CD14-positive monocyte (primary cell): Measurements from ENCODE around the gene JUP. TPM values are rescaled to one million over a fixed set of nuclear protein-coding genes. Genes with fewer than 3 reads are reported as not detected.

Experiments
- DNase-seq, 3 donors: peaks; one replicate each; pipeline ENCODE4 v3.0.0-alpha.2; 2011 to 2022
- H2AFZ ChIP-seq: 2 replicates; pipeline ENCODE4 v1.6.0; 2012; ENCODE audit warnings: mild to moderate bottlenecking, low read depth, low read length, inconsistent platforms; ENCODE audit not compliant: insufficient read depth, poor library complexity, severe bottlenecking
- H3K27ac ChIP-seq, 2 donors: 1 replicate in 1 of 2; 2 replicates in 1 of 2; pipeline ENCODE4 v1.5.1; 2012 to 2013; ENCODE audit warnings: low read length in 2 of 2, control low read depth in 1 of 2, inconsistent platforms in 1 of 2, low read depth in 1 of 2, mild to moderate bottlenecking in 1 of 2
- H3K27me3 ChIP-seq, 2 donors: one replicate each; pipeline versions ENCODE4 v1.6.0 to v1.6.1; 2011 to 2013; ENCODE audit warnings: low read length in 2 of 2; ENCODE audit not compliant: control insufficient read depth in 2 of 2, insufficient read depth in 2 of 2
- H3K36me3 ChIP-seq, 2 donors: replicated peaks in 1 of 2; 1 replicate in 1 of 2; 2 replicates in 1 of 2; pipeline versions ENCODE4 v1.5.1 to v1.6.1; 2012 to 2013; ENCODE audit warnings: low read length in 2 of 2, control low read depth in 1 of 2, inconsistent platforms in 1 of 2, mild to moderate bottlenecking in 1 of 2; ENCODE audit not compliant: insufficient read depth in 2 of 2, control insufficient read depth in 1 of 2
- H3K4me1 ChIP-seq, 2 donors: 1 replicate in 1 of 2; 2 replicates in 1 of 2; pipeline versions ENCODE4 v1.5.1 to v1.6.1; 2012 to 2013; ENCODE audit warnings: low read length in 2 of 2, control low read depth in 1 of 2, inconsistent platforms in 1 of 2, mild to moderate bottlenecking in 1 of 2, moderate library complexity in 1 of 2; ENCODE audit not compliant: insufficient read depth in 2 of 2, control insufficient read depth in 1 of 2
- H3K4me2 ChIP-seq: replicated peaks from 2 replicates; pipeline ENCODE3; 2012; ENCODE audit warnings: low read length, moderate library complexity, mild to moderate bottlenecking; ENCODE audit not compliant: poor library complexity, severe bottlenecking; ENCODE audit errors: extremely low read depth
- H3K4me3 ChIP-seq, 3 experiments: fragments of 200-600 bp in 1 of 3; sonication (generic) in 1 of 3; replicated peaks in 1 of 3; 1 replicate in 2 of 3; 2 replicates in 1 of 3; pipeline ENCODE4 v1.5.1; 2011 to 2013; ENCODE audit warnings: low read length in 3 of 3, mild to moderate bottlenecking in 3 of 3, control low read depth in 2 of 3, low read depth in 2 of 3, inconsistent platforms in 1 of 3, moderate library complexity in 1 of 3
- H3K79me2 ChIP-seq: 2 replicates; pipeline ENCODE4 v1.6.0; 2012; ENCODE audit warnings: mild to moderate bottlenecking, control low read depth, inconsistent platforms, low read length, moderate library complexity; ENCODE audit not compliant: insufficient read depth
- H3K9ac ChIP-seq: 2 replicates; pipeline ENCODE4 v1.6.0; 2017; ENCODE audit warnings: low read length, mild to moderate bottlenecking; ENCODE audit not compliant: insufficient read depth, poor library complexity, severe bottlenecking
- H3K9me3 ChIP-seq, 2 donors: replicated peaks in 1 of 2; 1 replicate in 1 of 2; 2 replicates in 1 of 2; pipeline versions ENCODE4 v1.5.1 to v1.6.1; 2012 to 2013; ENCODE audit warnings: low read length in 2 of 2, control low read depth in 1 of 2; ENCODE audit not compliant: control insufficient read depth in 1 of 2, insufficient read depth in 1 of 2
- H4K20me1 ChIP-seq: 2 replicates; pipeline ENCODE4 v1.6.0; 2012; ENCODE audit warnings: mild to moderate bottlenecking, low read length, control low read depth, moderate library complexity; ENCODE audit not compliant: insufficient read depth
- H3K27ac Mint-ChIP-seq, 7 donors: one replicate each; pipeline ENCODE4 v1.8.0; 2020; ENCODE audit warnings: mild to moderate bottlenecking in 7 of 7, mixed read lengths in 7 of 7, moderate library complexity in 6 of 7, inconsistent platforms in 2 of 7
- H3K27me3 Mint-ChIP-seq, 3 donors: one replicate each; pipeline ENCODE4 v1.8.0; 2021 to 2022; ENCODE audit warnings: low read depth in 3 of 3, mild to moderate bottlenecking in 3 of 3, mixed read lengths in 3 of 3, moderate library complexity in 3 of 3, inconsistent platforms in 1 of 3
- H3K36me3 Mint-ChIP-seq, 2 donors: one replicate each; pipeline ENCODE4 v1.8.0; 2020; ENCODE audit warnings: mixed read lengths in 2 of 2, inconsistent platforms in 1 of 2, mild to moderate bottlenecking in 1 of 2
- H3K4me1 Mint-ChIP-seq: one replicate; pipeline ENCODE4 v1.8.0; 2020; ENCODE audit warnings: mild to moderate bottlenecking, mixed read lengths
- H3K4me3 Mint-ChIP-seq, 2 donors: one replicate each; pipeline ENCODE4 v1.8.0; 2020; ENCODE audit warnings: mild to moderate bottlenecking in 2 of 2, mixed read lengths in 2 of 2, moderate library complexity in 1 of 2
- H3K9me3 Mint-ChIP-seq, 7 donors: one replicate each; pipeline ENCODE4 v1.8.0; 2020 to 2022; ENCODE audit warnings: mixed read lengths in 7 of 7, mild to moderate bottlenecking in 6 of 7, moderate library complexity in 6 of 7, inconsistent platforms in 2 of 7
- WGBS: methylation state at CpG from one replicate; pipeline ENCODE4 v1.1.5; 2013; ENCODE audit warnings: missing lambda C conversion rate; ENCODE audit not compliant: insufficient coverage; 5-methylcytosine and 5-hydroxymethylcytosine counted together
- intact Hi-C, 2 donors: fragments of 100-400 bp; cut with micrococcal nuclease; formaldehyde crosslinking; loops; one replicate each; pipeline versions ENCODE4 v1.15.0 to v1.15.1; 2023
- polyA plus RNA-seq, 3 donors: library from polyadenylated mRNA; depleted of rRNA in 1 of 3; unstranded in 2 of 3; stranded (reverse) in 1 of 3; fragments of 300-500 nt in 2 of 3; fragments of >200 nt in 1 of 3; fragmentation: Illumina TruSeq in 2 of 3; gene quantifications; 1 replicate in 2 of 3; 2 replicates in 1 of 3; pipeline ENCODE4 v1.2.3, GENCODE V29; 2012 to 2021
- TF ChIP-seq, protein P1 (sequence below): fragments of 200-600 bp; IDR thresholded peaks from one replicate; pipeline ENCODE4 v1.8.0; 2022; ENCODE audit warnings: antibody characterized with exemption, mild to moderate bottlenecking

The JUP gene
- polyA plus RNA-seq, 3 donors: 14.0 to 22.1 (median 15.4) TPM

- Histone ChIP-seq H3K4me3 (no peak overlapping the region), H3K4me1 (peaks cover 15 to 19% of the 10 kb centered on the region in 2 donors), H3K79me2 (no peaks in the 10 kb centered on the region), H3K27me3 (no peaks in the 10 kb centered on the region), H3K9me3 (no peaks in the 10 kb centered on the region), H3K4me2 (no peak overlapping the region), H3K27ac (no peak overlapping the region), H2AFZ (no peak overlapping the region), H4K20me1 (no peaks in the 10 kb centered on the region), H3K9ac (no peak overlapping the region), H3K36me3 (no peaks in the 10 kb centered on the region)
- Mint-ChIP-seq H3K4me1 (peaks cover 24% of the 10 kb centered on the region), H3K36me3 (no peaks in the 10 kb centered on the region), H3K4me3 (no peak overlapping the region), H3K9me3 (peaks cover 0 to 2% (median 0%) of the 10 kb centered on the region in 7 donors), H3K27me3 (peaks cover 0 to 7% (median 5%) of the 10 kb centered on the region in 3 donors), H3K27ac (no peak overlapping the region)
- DNase-seq: no peak
- intact Hi-C loops: no loop called here
- whole genome bisulfite sequencing: 94% methylated on average over 7 of the region's 8 CpGs
- TF ChIP-seq, protein P1, sequence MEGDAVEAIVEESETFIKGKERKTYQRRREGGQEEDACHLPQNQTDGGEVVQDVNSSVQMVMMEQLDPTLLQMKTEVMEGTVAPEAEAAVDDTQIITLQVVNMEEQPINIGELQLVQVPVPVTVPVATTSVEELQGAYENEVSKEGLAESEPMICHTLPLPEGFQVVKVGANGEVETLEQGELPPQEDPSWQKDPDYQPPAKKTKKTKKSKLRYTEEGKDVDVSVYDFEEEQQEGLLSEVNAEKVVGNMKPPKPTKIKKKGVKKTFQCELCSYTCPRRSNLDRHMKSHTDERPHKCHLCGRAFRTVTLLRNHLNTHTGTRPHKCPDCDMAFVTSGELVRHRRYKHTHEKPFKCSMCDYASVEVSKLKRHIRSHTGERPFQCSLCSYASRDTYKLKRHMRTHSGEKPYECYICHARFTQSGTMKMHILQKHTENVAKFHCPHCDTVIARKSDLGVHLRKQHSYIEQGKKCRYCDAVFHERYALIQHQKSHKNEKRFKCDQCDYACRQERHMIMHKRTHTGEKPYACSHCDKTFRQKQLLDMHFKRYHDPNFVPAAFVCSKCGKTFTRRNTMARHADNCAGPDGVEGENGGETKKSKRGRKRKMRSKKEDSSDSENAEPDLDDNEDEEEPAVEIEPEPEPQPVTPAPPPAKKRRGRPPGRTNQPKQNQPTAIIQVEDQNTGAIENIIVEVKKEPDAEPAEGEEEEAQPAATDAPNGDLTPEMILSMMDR: no peak
These were observed 12.9 kb upstream of the JUP start for GRCh38 chr17:41799366-41799765.

GRCh38 chr17:41797377-41797776 lies 10.9 kb upstream of the JUP start:
- intact Hi-C loops: no loop called here

More at GRCh38 chr17:41797377-41797776, 10.9 kb upstream of the JUP start:
- TF ChIP-seq, protein P1: no peak
- no peaks in the 10 kb centered on the region for H4K20me1 ChIP-seq
- no peaks in the 10 kb centered on the region for H3K9me3 ChIP-seq
- H3K27ac Mint-ChIP-seq: peak overlapping the region in 1 of 7 donors; percentile 66
- H3K27me3 Mint-ChIP-seq: peaks cover 2 to 3% (median 2%) of the 10 kb centered on the region in 3 donors
- no peak overlapping the region for H3K9ac ChIP-seq
- H3K4me3 ChIP-seq: no peak overlapping the region
- H3K27ac ChIP-seq: no peak overlapping the region
- no peaks in the 10 kb centered on the region for H3K27me3 ChIP-seq
- H3K36me3 Mint-ChIP-seq: no peaks in the 10 kb centered on the region
- peaks cover 0 to 2% (median 0%) of the 10 kb centered on the region in 7 donors for H3K9me3 Mint-ChIP-seq
- WGBS: 60% methylated on average over 1 of the region's 3 CpGs
- DNase-seq: no peak
- H2AFZ ChIP-seq: no peak overlapping the region
- H3K4me1 ChIP-seq: peaks cover 10 to 11% of the 10 kb centered on the region in 2 donors
- H3K4me1 Mint-ChIP-seq: peaks cover 24% of the 10 kb centered on the region
- no peaks in the 10 kb centered on the region for H3K79me2 ChIP-seq
- no peak overlapping the region for H3K4me3 Mint-ChIP-seq
- H3K4me2 ChIP-seq: no peak overlapping the region
- H3K36me3 ChIP-seq: no peaks in the 10 kb centered on the region
